Esophagus muscularis mucosa (tissue), 3 donors: ENCODE measurements around the gene UCP3.

Source experiments
- POLR2AphosphoS5 ChIP-seq, 2 donors: sonication (generic); formaldehyde crosslinking; IDR thresholded peaks; one replicate each; pipeline ENCODE4 v1.6.1; 2017; ENCODE audit warnings: antibody characterized with exemption in 2 of 2
- TF ChIP-seq, protein P1 (sequence below), 3 experiments: fragments of 200-600 bp in 2 of 3; fragments of 450-650 bp in 1 of 3; sonication (generic) in 2 of 3; IDR thresholded peaks; one replicate each; pipeline ENCODE4 v1.5.1; 2017 to 2019; ENCODE audit warnings: antibody characterized with exemption in 3 of 3, mild to moderate bottlenecking in 2 of 3, moderate library complexity in 1 of 3

DNA sequence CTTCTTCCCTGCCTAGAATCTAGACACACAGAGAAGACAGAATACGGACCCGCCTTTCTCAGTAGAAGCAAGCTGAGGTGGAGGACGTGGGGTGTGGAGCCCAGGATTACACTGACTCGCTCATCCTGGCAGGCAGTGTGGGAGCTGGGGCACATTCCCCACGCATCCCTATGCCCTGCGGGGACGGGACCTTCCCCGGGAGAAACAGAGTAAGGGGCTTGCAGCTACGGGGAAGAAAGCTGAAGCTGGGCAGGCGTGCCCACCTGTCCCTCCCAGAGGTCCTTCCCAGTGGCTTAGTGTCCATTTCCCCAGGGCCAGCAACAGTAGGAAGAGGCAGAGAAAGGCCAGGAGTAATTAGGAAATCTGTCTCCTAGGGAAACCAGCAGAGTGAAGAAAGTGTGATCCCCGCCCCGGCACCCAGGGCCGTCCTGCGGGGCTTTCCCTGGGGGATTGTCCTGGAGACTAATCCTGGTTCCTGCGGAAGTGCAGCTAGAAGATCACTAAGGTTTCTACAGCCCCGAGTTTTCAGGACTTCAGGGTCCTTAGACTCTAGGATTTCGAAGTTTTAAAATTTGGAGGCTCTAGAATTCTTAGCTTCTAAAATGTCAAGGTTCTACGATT is 50.3 kb downstream of the UCP3 start:
- TF ChIP-seq, protein P1, sequence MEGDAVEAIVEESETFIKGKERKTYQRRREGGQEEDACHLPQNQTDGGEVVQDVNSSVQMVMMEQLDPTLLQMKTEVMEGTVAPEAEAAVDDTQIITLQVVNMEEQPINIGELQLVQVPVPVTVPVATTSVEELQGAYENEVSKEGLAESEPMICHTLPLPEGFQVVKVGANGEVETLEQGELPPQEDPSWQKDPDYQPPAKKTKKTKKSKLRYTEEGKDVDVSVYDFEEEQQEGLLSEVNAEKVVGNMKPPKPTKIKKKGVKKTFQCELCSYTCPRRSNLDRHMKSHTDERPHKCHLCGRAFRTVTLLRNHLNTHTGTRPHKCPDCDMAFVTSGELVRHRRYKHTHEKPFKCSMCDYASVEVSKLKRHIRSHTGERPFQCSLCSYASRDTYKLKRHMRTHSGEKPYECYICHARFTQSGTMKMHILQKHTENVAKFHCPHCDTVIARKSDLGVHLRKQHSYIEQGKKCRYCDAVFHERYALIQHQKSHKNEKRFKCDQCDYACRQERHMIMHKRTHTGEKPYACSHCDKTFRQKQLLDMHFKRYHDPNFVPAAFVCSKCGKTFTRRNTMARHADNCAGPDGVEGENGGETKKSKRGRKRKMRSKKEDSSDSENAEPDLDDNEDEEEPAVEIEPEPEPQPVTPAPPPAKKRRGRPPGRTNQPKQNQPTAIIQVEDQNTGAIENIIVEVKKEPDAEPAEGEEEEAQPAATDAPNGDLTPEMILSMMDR (IDR thresholded peaks at IDR 0.05) = no peak
- TF ChIP-seq POLR2AphosphoS5 (IDR thresholded peaks at IDR 0.05) = no peak
